HG02798 (cell line): Measurements from ENCODE around the gene PIK3R2.

Experiments
- ATAC-seq: cut with Tn5 transposase; IDR thresholded peaks from one replicate; pipeline ENCODE4 v1.9.1; 2021; ENCODE audit warnings: mild to moderate bottlenecking; ENCODE audit not compliant: unreplicated experiment, poor library complexity

Gene PIK3R2

GRCh38 chr19:18168673-18169381, 15.9 kb downstream of the PIK3R2 start:
- no peak for ATAC-seq

- no peak for ATAC-seq
Measured at GRCh38 chr19:18170714-18171255, 17.8 kb downstream of the PIK3R2 start.

- ATAC-seq, result no peak
Measured at GRCh38 chr19:18171605-18172327, 18.8 kb downstream of the PIK3R2 start.

GRCh38 chr19:18172331-18173053, 19.5 kb downstream of the PIK3R2 start:
- ATAC-seq, result no peak

- ATAC-seq, result peak; percentile 15
Measured at GRCh38 chr19:18173054-18173571, 20.1 kb downstream of the PIK3R2 start.

GRCh38 chr19:18173572-18174288, 20.8 kb downstream of the PIK3R2 start, which contains the start of gene IFI30:
Gene IFI30, plus strand, starts transcription at chr19:18173813. Its CDS starts 29 bp downstream, at chr19:18173842.
- peak; percentile 71 for ATAC-seq

GRCh38 chr19:18174983-18175382, 22.0 kb downstream of the PIK3R2 start:
- ATAC-seq, result no peak

- no peak for ATAC-seq
Measured at GRCh38 chr19:18176367-18177310, 23.7 kb downstream of the PIK3R2 start.

GRCh38 chr19:18179957-18180356, 27.0 kb downstream of the PIK3R2 start:
- ATAC-seq, result no peak

- no peak for ATAC-seq
Measured at GRCh38 chr19:18183529-18183928, 30.6 kb downstream of the PIK3R2 start.

GRCh38 chr19:18185538-18185937, 32.6 kb downstream of the PIK3R2 start:
- no peak for ATAC-seq

GRCh38 chr19:18190278-18190677, 37.3 kb downstream of the PIK3R2 start:
- ATAC-seq, result no peak

GRCh38 chr19:18191640-18192062, 38.7 kb downstream of the PIK3R2 start:
- ATAC-seq, result no peak

- ATAC-seq, result peak; percentile 91
Measured at GRCh38 chr19:18192673-18193387, 39.9 kb downstream of the PIK3R2 start, which contains the start of gene MPV17L2. Gene MPV17L2, plus strand, starts transcription at chr19:18193218. Its CDS starts 64 bp downstream, at chr19:18193282.

- ATAC-seq, result no peak
Measured at GRCh38 chr19:18193388-18194180, 40.6 kb downstream of the PIK3R2 start.

- no peak for ATAC-seq
Measured at GRCh38 chr19:18194181-18194530, 41.2 kb downstream of the PIK3R2 start.

GRCh38 chr19:18194554-18195238, 41.7 kb downstream of the PIK3R2 start:
- ATAC-seq, result no peak
